ENCODE measurements around the gene SLC6A5.

The SLC6A5 gene

DNA sequence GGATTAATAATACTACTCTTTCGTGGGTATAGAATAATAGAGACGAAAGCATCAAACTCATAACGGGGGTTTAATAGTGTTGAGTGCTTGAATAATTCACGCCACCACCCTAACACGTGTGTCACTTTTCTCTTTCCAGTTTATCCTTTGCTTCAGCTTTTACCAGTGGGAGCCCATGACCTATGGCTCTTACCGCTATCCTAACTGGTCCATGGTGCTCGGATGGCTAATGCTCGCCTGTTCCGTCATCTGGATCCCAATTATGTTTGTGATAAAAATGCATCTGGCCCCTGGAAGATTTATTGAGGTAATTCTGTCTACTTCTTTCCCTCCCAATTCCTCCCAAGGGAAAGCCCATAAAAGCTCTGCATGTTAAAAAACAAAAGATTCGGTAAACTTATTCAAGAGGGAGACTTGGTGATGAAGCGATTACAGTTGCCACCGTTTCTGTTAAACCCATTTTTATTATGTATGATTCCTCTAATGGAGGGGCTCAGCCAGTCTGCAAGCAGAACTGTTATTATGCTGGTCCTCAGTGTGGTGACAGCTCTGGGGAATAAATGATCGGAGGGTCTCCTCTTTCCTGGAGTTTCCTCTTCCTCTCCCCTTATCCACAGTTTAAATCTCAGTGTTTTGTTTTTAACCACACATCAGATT is 52.9 kb downstream of the SLC6A5 start:
- Histone ChIP-seq H3K9me2 (replicated peaks; ENCODE audit: insufficient read depth, low read length) (no peaks in the 10 kb centered on the region), H2AFZ (ENCODE audit: low read length) (no peak overlapping the region), H3K27me3 (replicated peaks; ENCODE audit: insufficient read depth, low read length) (no peaks in the 10 kb centered on the region), H3F3A (ENCODE audit: insufficient read depth, low read length) (no peaks in the 10 kb centered on the region), H3K9ac (ENCODE audit: low read length) (no peak overlapping the region), H3K79me2 (ENCODE audit: low read length) (no peaks in the 10 kb centered on the region), H3K36me3 (replicated peaks; ENCODE audit: insufficient read depth, low read length) (no peaks in the 10 kb centered on the region), H3K9me3 (replicated peaks; ENCODE audit: insufficient read depth, low read length) (no peaks in the 10 kb centered on the region), H4K20me1 (ENCODE audit: insufficient read depth, low read length) (no peaks in the 10 kb centered on the region), H3K27ac (ENCODE audit: low read length) (no peak overlapping the region), H3K4me2 (ENCODE audit: low read depth, low read length) (no peak overlapping the region), H3K4me3 (ENCODE audit: low read length) (no peak overlapping the region), H3K4me1 (ENCODE audit: low read length) (no peaks in the 10 kb centered on the region)
- TF ChIP-seq, protein P1, sequence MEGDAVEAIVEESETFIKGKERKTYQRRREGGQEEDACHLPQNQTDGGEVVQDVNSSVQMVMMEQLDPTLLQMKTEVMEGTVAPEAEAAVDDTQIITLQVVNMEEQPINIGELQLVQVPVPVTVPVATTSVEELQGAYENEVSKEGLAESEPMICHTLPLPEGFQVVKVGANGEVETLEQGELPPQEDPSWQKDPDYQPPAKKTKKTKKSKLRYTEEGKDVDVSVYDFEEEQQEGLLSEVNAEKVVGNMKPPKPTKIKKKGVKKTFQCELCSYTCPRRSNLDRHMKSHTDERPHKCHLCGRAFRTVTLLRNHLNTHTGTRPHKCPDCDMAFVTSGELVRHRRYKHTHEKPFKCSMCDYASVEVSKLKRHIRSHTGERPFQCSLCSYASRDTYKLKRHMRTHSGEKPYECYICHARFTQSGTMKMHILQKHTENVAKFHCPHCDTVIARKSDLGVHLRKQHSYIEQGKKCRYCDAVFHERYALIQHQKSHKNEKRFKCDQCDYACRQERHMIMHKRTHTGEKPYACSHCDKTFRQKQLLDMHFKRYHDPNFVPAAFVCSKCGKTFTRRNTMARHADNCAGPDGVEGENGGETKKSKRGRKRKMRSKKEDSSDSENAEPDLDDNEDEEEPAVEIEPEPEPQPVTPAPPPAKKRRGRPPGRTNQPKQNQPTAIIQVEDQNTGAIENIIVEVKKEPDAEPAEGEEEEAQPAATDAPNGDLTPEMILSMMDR (IDR thresholded peaks at IDR 0.05; ENCODE audit: low read length) = no peak
- no peak for TF ChIP-seq EZH2 (optimal IDR thresholded peaks at IDR 0.05; ENCODE audit: low read depth, low read length)
- no peak for DNase-seq

DNA sequence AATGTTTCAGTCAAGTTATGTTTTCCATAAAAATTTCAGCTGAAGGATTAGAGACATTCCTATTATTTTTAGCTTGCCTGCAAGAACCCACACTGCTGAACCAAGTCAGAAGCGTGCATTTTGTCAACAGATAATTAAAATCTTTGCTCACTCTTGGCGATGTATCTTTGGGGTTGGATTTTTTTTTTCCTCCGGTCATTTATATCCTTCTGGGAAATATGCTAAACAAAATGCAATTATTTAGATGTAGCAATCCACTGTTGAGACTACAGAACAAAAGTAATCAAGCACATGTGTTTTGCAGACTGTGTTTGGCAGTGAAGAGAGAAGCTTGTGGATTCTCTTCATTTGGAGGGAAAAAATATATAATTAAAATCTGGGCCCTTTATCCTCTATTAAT is 54.6 kb downstream of the SLC6A5 start:
- H2AFZ ChIP-seq (ENCODE audit: low read length) = no peak overlapping the region
- H3K36me3 ChIP-seq (replicated peaks; ENCODE audit: insufficient read depth, low read length) = no peaks in the 10 kb centered on the region
- TF ChIP-seq, protein P1 (IDR thresholded peaks at IDR 0.05; ENCODE audit: low read length) = no peak
- TF ChIP-seq EZH2phosphoT487 (IDR thresholded peaks at IDR 0.05; ENCODE audit: low read length) (no peak), EZH2 (optimal IDR thresholded peaks at IDR 0.05; ENCODE audit: low read depth, low read length) (no peak)
- H3F3A ChIP-seq (ENCODE audit: insufficient read depth, low read length) = no peaks in the 10 kb centered on the region
- H3K4me1 ChIP-seq (ENCODE audit: low read length) = no peaks in the 10 kb centered on the region
- DNase-seq = no peak
- H3K9me3 ChIP-seq (replicated peaks; ENCODE audit: insufficient read depth, low read length) = no peaks in the 10 kb centered on the region
- H3K79me2 ChIP-seq (ENCODE audit: low read length) = no peaks in the 10 kb centered on the region
- H3K27ac ChIP-seq (ENCODE audit: low read length) = no peak overlapping the region
- no peaks in the 10 kb centered on the region for H3K27me3 ChIP-seq (replicated peaks; ENCODE audit: insufficient read depth, low read length)
- H3K9ac ChIP-seq (ENCODE audit: low read length) = no peak overlapping the region
- H3K9me2 ChIP-seq (replicated peaks; ENCODE audit: insufficient read depth, low read length) = no peaks in the 10 kb centered on the region
- H3K4me3 ChIP-seq (ENCODE audit: low read length) = no peak overlapping the region
- H4K20me1 ChIP-seq (ENCODE audit: insufficient read depth, low read length) = no peaks in the 10 kb centered on the region
- H3K4me2 ChIP-seq (ENCODE audit: low read depth, low read length) = no peak overlapping the region

DNA sequence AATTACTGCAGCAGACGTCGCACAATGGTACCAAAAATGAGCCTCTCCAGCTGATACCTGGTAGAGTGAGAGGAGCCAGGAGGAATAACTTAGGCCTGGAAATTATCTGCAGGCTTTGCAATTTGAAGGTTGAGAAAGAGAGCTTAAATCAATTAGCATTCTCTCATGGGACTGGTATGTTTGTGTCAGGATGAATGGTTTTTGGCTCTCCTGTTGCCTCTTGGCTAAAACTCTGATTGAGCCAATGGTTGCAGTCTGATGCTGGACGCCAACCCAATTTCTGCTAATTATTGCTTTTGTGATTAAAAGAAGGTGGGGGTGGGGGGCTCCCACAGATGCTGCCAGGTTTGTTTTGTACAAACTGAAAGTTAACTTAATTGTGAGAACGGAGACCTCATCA is 57.5 kb downstream of the SLC6A5 start:
- no peaks in the 10 kb centered on the region for H3K4me1 ChIP-seq (ENCODE audit: low read length)
- no peaks in the 10 kb centered on the region for H4K20me1 ChIP-seq (ENCODE audit: insufficient read depth, low read length)
- no peak overlapping the region for H3K4me3 ChIP-seq (ENCODE audit: low read length)
- H3F3A ChIP-seq (ENCODE audit: insufficient read depth, low read length) = no peaks in the 10 kb centered on the region
- no peaks in the 10 kb centered on the region for H3K27me3 ChIP-seq (replicated peaks; ENCODE audit: insufficient read depth, low read length)
- H3K79me2 ChIP-seq (ENCODE audit: low read length) = no peaks in the 10 kb centered on the region
- no peak overlapping the region for H3K9ac ChIP-seq (ENCODE audit: low read length)
- no peak overlapping the region for H3K4me2 ChIP-seq (ENCODE audit: low read depth, low read length)
- no peaks in the 10 kb centered on the region for H3K9me3 ChIP-seq (replicated peaks; ENCODE audit: insufficient read depth, low read length)
- no peak for TF ChIP-seq EZH2phosphoT487 (IDR thresholded peaks at IDR 0.05; ENCODE audit: low read length)
- TF ChIP-seq, protein P1 (IDR thresholded peaks at IDR 0.05; ENCODE audit: low read length) = no peak
- TF ChIP-seq EZH2 (optimal IDR thresholded peaks at IDR 0.05; ENCODE audit: low read depth, low read length) = no peak
- no peak overlapping the region for H2AFZ ChIP-seq (ENCODE audit: low read length)
- no peak overlapping the region for H3K27ac ChIP-seq (ENCODE audit: low read length)
- H3K36me3 ChIP-seq (replicated peaks; ENCODE audit: insufficient read depth, low read length) = no peaks in the 10 kb centered on the region
- H3K9me2 ChIP-seq (replicated peaks; ENCODE audit: insufficient read depth, low read length) = no peaks in the 10 kb centered on the region
- no peak for DNase-seq
